ENCODE results near the gene CACNA2D3.

DNA sequence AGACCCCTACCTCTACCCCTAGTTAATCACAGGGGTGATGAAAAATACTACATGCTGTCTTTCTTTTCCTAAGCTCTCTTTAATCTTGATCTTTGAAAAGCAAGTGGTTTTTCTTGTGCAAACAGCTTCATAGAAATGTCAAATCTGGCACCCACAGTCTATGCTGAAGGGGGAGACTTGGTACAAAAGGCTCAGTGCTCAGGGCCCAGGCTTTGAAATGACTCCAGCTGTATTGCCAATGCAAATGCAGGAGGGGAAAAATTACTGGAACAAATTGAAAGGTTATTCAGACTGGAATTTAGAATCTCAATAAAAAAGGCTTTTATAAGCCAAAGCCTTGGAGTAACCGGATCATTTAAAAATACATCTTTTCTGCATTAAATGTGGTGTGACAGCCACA lies 581.6 kb downstream of the CACNA2D3 start:
- TF ChIP-seq, protein P1, sequence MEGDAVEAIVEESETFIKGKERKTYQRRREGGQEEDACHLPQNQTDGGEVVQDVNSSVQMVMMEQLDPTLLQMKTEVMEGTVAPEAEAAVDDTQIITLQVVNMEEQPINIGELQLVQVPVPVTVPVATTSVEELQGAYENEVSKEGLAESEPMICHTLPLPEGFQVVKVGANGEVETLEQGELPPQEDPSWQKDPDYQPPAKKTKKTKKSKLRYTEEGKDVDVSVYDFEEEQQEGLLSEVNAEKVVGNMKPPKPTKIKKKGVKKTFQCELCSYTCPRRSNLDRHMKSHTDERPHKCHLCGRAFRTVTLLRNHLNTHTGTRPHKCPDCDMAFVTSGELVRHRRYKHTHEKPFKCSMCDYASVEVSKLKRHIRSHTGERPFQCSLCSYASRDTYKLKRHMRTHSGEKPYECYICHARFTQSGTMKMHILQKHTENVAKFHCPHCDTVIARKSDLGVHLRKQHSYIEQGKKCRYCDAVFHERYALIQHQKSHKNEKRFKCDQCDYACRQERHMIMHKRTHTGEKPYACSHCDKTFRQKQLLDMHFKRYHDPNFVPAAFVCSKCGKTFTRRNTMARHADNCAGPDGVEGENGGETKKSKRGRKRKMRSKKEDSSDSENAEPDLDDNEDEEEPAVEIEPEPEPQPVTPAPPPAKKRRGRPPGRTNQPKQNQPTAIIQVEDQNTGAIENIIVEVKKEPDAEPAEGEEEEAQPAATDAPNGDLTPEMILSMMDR (conservative IDR thresholded peaks at IDR 0.05; ENCODE audit: low read length) = no peak
- TF ChIP-seq EZH2phosphoT487 (IDR thresholded peaks at IDR 0.05; ENCODE audit: borderline replicate concordance, low read depth, low read length) = no peak
